Fibroblast of villous mesenchyme (primary cell): ENCODE results near the gene IGFBP6. TPM values are rescaled to one million over a fixed set of nuclear protein-coding genes. Genes with fewer than 3 reads are reported as not detected.

Experiments used
- DNase-seq: peaks from one replicate; pipeline ENCODE4 v3.0.0-alpha.2; 2010; ENCODE audit warnings: low read depth
- H3K4me3 ChIP-seq: 2 replicates; pipeline ENCODE4 v1.5.1; 2011; ENCODE audit warnings: low read depth, mild to moderate bottlenecking, low read length
- total RNA-seq: library from RNA; depleted of rRNA; stranded (reverse); fragments of >200 nt; gene quantifications from 2 replicates; pipeline ENCODE4 v1.2.3, GENCODE V29; 2012
- TF ChIP-seq, protein P1 (sequence below): IDR thresholded peaks from 2 replicates; pipeline ENCODE4 v1.5.1; 2012; ENCODE audit warnings: low read depth, mild to moderate bottlenecking, low read length; ENCODE audit not compliant: insufficient read depth

The IGFBP6 gene
- total RNA-seq, 1 donor, result 277 TPM

DNA sequence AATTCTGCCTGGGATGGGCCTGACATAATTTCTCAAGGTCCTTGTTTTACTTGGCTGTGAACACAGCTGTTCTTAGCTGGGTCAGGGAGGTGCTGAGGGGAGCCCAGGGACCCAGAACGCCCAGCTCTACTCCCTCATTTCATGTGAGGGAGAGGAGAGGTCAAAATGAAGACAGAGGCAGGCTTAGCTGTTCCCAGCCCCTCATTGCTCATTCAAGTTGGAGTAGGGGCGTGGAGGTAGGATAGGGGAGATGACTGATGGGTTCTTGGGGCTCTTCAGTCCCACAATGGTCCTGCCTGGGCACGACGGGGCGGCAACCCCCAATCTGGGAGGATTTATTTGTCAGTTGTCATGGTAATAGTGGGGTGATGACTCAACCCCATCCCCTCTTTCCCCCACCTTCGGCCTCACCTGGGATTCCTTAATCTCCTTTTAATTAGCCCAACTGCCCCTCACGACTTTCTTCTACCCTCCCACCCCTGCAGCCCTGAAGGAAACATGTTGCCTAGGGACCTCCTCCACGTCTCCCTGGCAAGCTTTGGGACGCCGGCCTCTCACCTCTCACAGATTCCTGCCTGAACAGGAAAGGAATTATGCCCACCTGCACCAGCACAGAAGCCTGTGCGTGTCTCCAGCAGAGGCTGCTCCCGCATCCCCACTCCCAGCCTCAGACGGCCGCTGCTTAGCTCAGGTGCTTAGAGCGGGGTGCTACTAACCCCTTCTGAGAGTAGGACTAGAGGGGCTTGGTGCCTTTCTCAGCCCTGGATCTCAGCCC, 28.5 kb upstream of the IGFBP6 start:
- TF ChIP-seq, protein P1, sequence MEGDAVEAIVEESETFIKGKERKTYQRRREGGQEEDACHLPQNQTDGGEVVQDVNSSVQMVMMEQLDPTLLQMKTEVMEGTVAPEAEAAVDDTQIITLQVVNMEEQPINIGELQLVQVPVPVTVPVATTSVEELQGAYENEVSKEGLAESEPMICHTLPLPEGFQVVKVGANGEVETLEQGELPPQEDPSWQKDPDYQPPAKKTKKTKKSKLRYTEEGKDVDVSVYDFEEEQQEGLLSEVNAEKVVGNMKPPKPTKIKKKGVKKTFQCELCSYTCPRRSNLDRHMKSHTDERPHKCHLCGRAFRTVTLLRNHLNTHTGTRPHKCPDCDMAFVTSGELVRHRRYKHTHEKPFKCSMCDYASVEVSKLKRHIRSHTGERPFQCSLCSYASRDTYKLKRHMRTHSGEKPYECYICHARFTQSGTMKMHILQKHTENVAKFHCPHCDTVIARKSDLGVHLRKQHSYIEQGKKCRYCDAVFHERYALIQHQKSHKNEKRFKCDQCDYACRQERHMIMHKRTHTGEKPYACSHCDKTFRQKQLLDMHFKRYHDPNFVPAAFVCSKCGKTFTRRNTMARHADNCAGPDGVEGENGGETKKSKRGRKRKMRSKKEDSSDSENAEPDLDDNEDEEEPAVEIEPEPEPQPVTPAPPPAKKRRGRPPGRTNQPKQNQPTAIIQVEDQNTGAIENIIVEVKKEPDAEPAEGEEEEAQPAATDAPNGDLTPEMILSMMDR, result no peak
- no peak for DNase-seq
- no peak overlapping the region for H3K4me3 ChIP-seq

DNA sequence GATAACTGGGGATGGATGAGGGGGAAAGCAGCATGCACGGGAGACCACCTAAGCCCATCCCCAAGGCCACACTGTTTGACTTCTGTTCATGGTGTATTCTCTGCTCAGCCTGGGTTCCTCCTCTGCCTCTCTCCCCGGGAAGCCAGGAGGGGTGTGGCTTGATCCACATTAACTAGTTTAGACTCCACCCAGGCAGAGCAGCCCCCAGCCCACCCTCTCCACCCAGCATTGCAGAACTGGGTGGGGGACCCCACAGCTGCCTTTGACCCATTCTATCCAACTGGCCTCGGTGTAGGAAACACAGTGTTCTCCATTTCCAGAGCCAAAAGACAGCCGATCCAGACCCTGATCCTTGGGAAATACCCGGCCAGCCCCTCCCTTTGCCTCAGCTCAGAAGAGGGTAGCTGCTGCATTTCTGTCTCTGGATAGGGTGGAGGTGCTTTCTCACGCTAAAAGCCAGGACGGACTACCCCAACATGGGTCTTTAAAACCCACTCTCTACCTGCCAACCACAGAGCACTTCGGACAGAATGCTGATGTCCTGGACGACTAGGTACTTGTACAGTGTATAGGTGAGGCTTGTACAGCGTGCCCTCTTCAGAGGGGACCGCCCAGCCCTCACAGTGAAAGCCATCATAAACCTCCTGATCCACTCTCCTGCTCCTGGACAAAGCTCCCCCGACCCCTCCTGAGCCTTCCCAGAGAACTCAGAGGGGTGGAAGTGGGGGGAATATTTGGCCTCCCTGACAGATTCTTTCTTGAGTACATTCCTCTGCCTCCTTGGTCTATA, 27.7 kb upstream of the IGFBP6 start:
- TF ChIP-seq, protein P1, result no peak
- no peak overlapping the region for H3K4me3 ChIP-seq
- no peak for DNase-seq

DNA sequence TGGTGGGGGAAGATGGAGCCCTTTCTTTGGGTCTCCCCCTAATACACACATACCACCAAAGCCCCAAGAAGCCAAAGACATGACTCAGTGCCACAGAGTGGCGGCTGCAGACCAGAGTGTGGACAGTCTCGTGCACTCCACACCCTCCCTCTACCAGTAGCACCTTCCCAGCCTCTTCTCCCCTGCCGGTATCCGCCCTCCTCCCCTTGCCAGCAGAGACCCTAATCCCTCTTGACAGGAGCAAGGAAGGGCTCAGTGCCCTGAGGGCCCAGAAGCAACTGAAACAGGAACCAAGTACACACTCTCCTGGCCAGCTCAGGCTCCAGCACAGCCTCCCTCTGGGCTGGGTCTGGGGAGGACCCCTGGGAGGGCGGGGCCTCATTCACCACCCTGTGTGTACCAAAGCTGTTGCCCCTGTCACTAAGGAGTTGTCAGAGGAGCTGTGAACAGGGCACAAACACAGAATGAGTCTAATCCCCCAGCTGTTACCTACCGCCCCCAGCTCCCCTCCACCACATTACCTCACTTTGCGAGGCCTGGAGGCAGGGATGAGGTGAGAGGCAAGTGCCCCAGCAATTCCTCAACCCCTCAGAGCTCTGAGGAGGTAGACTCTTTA, 26.5 kb upstream of the IGFBP6 start:
- no peak overlapping the region for H3K4me3 ChIP-seq
- TF ChIP-seq, protein P1, result no peak
- no peak for DNase-seq

DNA sequence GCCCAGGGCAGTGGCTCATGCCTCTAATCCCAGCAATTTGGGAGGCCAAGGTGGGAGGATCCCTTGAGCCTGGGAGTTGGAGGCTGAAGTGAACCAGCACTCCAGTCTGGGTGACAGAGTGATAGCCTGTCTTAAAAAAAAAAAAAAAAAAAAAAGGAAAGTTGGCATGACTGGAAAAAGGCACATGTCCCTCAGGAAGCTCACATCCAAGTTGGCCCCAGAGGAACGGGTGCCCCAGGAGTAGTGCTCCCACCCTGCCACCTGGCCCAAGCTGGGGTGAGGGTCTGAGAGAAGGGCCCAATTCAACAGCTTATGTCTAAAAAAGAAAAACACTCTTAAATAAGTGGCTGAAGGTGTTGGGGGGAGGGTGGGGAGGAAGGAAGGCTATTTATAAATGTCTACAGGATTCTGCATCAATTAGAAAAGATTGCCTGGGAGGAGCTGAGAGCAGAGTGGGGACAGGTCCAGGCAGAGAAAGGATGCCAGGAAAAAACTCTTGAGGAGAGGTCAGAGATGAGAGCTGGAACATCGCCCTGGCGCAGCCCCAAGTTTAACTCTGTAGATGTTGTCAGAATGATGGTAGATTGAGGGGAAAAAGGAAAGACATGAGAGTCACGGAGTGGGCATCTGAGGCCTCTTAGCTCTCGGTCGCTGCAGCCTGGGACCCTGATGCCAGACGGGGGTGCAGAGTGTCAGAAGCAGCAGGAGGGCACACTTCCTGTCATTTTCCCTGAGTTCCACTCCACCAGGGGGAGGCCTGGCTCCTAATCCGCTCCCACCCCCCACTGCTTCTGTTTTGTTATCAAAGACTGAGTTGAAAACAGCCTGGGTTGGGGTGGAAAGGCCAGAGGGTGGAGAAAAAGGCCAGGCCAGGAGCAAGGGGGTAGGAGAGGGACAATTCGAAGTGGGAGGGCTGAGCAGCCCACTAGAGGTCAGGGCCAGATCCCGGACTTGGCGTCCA, 25.6 kb upstream of the IGFBP6 start:
- DNase-seq, result no peak
- TF ChIP-seq, protein P1, result peak; percentile 42

DNA sequence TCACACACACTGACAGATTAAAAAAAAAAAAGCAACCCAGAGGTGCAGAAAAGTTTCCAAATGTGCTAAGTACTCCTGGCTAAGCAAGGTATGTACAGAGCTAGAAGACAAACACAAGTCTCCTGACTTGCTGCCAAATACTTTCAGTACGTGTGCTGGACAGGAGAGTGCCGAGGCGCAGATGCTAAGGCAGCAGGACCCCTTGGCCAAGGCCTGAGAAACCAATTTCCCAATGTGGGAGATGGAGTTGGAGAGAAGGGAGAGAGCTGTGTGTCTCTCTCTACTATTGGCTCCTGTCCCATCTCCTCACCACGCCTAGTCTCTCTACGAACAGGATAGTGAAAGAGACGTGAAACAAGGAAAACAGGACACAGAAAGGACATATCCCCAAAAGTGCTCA, 23.6 kb upstream of the IGFBP6 start:
- TF ChIP-seq, protein P1, result no peak
- H3K4me3 ChIP-seq, result no peak overlapping the region
- DNase-seq, result no peak

More for the DNA sequence above, 25.6 kb upstream of the IGFBP6 start:
- no peak overlapping the region for H3K4me3 ChIP-seq
